ENCODE data around the gene KLF11.

Gene KLF11

GRCh38 chr2:10079266-10079869 lies 36.0 kb downstream of the KLF11 start:
- DNase-seq, result peak; percentile 39 to 75
- no peaks in the 10 kb centered on the region for H3K27me3 ChIP-seq
- peak overlapping the region; percentile 71 to 84 for H3K4me3 ChIP-seq
- intact Hi-C loops (cut with DNase I; ENCODE audit: low total_unique reads), result no loop called here
- H3K9me3 ChIP-seq, result no peaks in the 10 kb centered on the region
- no peak for TF ChIP-seq CTCF (IDR thresholded peaks at IDR 0.05)
- H3K27ac ChIP-seq, result peak overlapping the region; percentile 91 to 94
- no peaks in the 10 kb centered on the region for H3K36me3 ChIP-seq
- H3K4me1 ChIP-seq, result peaks cover 0 to 35% (median 28%) of the 10 kb centered on the region in 4 donors

GRCh38 chr2:10079870-10080535 lies 36.7 kb downstream of the KLF11 start, which contains the start of gene CYS1:
Gene CYS1 (minus strand): TSS chr2:10080411. CDS start chr2:10080223, 188 bp downstream.
- DNase-seq, result no peak
- Histone ChIP-seq H3K4me3 (peak within 1 kb of the TSS; percentile 71 to 84), H3K36me3 (no peaks in the 10 kb centered on the region), H3K9me3 (no peaks in the 10 kb centered on the region), H3K27me3 (no peaks in the 10 kb centered on the region), H3K27ac (peak within 1 kb of the TSS; percentile 91 to 94), H3K4me1 (peaks cover 0 to 35% (median 28%) of the 10 kb centered on the region in 4 donors)
- intact Hi-C loops (cut with DNase I; ENCODE audit: low total_unique reads), result no loop called here
- TF ChIP-seq CTCF (IDR thresholded peaks at IDR 0.05), result peak in 1 of 2 experiments; percentile 48

GRCh38 chr2:10080536-10081304 lies 37.4 kb downstream of the KLF11 start:
- Histone ChIP-seq H3K9me3 (no peaks in the 10 kb centered on the region), H3K4me3 (peak overlapping the region; percentile 71 to 84), H3K27me3 (no peaks in the 10 kb centered on the region), H3K27ac (peak overlapping the region; percentile 91 to 94), H3K36me3 (no peaks in the 10 kb centered on the region), H3K4me1 (peaks cover 0 to 35% (median 28%) of the 10 kb centered on the region in 4 donors)
- DNase-seq, result no peak
- intact Hi-C loops (cut with DNase I; ENCODE audit: low total_unique reads), result no loop called here
- TF ChIP-seq CTCF (IDR thresholded peaks at IDR 0.05), result no peak

GRCh38 chr2:10083046-10083445 lies 39.7 kb downstream of the KLF11 start:
- Histone ChIP-seq H3K9me3 (no peaks in the 10 kb centered on the region), H3K27ac (peak overlapping the region; percentile 52 to 61), H3K36me3 (no peaks in the 10 kb centered on the region), H3K27me3 (no peaks in the 10 kb centered on the region), H3K4me3 (peak overlapping the region; percentile 3 to 13), H3K4me1 (peaks cover 0 to 35% (median 28%) of the 10 kb centered on the region in 4 donors)
- TF ChIP-seq CTCF (IDR thresholded peaks at IDR 0.05), result no peak
- intact Hi-C loops (cut with DNase I; ENCODE audit: low total_unique reads), result no loop called here
- no peak for DNase-seq

GRCh38 chr2:10083692-10084211 lies 40.4 kb downstream of the KLF11 start:
- H3K4me1 ChIP-seq, result peaks cover 0 to 28% (median 22%) of the 10 kb centered on the region in 4 donors
- peak overlapping the region; percentile 52 to 61 for H3K27ac ChIP-seq
- DNase-seq, result no peak
- H3K27me3 ChIP-seq, result no peaks in the 10 kb centered on the region
- no peak for TF ChIP-seq CTCF (IDR thresholded peaks at IDR 0.05)
- H3K36me3 ChIP-seq, result no peaks in the 10 kb centered on the region
- no peaks in the 10 kb centered on the region for H3K9me3 ChIP-seq
- intact Hi-C loops (cut with DNase I; ENCODE audit: low total_unique reads), result no loop called here
- no peak overlapping the region for H3K4me3 ChIP-seq
